ENCODE data around the gene TSPAN9. TPM values are rescaled to one million over a fixed set of nuclear protein-coding genes. Genes with fewer than 3 reads are reported as not detected.

Gene TSPAN9
- total and polyA plus RNA-seq, 2 of the 4 experiments (the other 2 are of a cell fraction), result 17.7 to 39.1 TPM

GRCh38 chr12:3150308-3150670 is 73.1 kb downstream of the TSPAN9 start:
- Histone ChIP-seq H2BK120ac (ENCODE audit: low read depth, low read length) (no peak overlapping the region), H3K79me1 (ENCODE audit: low read depth in 1 of 2, low read length in 2 of 2) (peaks cover 0 to 15% of the 10 kb centered on the region in 2 experiments; a peak in 2 of 4 replicates), H2AK5ac (ENCODE audit: low read depth, low read length) (peak overlapping the region; percentile 14; the same call in 1 of the 2 replicates), H4K20me1 (ENCODE audit: insufficient read depth, low read length) (peaks cover 27% of the 10 kb centered on the region), H2BK15ac (ENCODE audit: low read depth, low read length) (no peak overlapping the region), H3K14ac (replicated peaks; ENCODE audit: low read depth, low read length) (no peak overlapping the region), H3K36me3 (ENCODE audit: control insufficient read depth, insufficient read depth, low read length) (no peaks in the 10 kb centered on the region), H4K8ac (ENCODE audit: low read depth in 2 of 2, low read length in 2 of 2) (no peak overlapping the region), H2AFZ (replicated peaks; ENCODE audit: low read length, poor library complexity) (no peak overlapping the region), H3K9ac (ENCODE audit: low read depth, low read length) (no peak overlapping the region), H3K4me2 (ENCODE audit: low read depth, low read length) (no peak overlapping the region), H4K5ac (ENCODE audit: low read depth, low read length) (no peak overlapping the region), H3K4me3 (ENCODE audit: insufficient read depth, low read depth, low read length) (no peak overlapping the region), H4K91ac (ENCODE audit: insufficient read depth, low read depth, low read length) (no peak overlapping the region), H2BK20ac (ENCODE audit: low read depth, low read length) (no peak overlapping the region), H3K9me3 (ENCODE audit: control insufficient read depth, insufficient read depth, low read length) (no peaks in the 10 kb centered on the region), H3K56ac (ENCODE audit: extremely low read depth, insufficient read depth, low read length) (no peak overlapping the region), H2AK9ac (replicated peaks; ENCODE audit: low read depth, low read length, poor library complexity) (no peak overlapping the region), H3K4me1 (ENCODE audit: control insufficient read depth, insufficient read depth, low read length) (peaks cover 17% of the 10 kb centered on the region), H3K4ac (ENCODE audit: low read depth, low read length) (no peak overlapping the region), H3K27ac (ENCODE audit: insufficient read depth, low read length) (no peak overlapping the region), H3K9me1 (ENCODE audit: insufficient read depth, low read length) (no peaks in the 10 kb centered on the region; the same call in 1 of the 2 replicates), H2BK5ac (ENCODE audit: low read depth, low read length, poor library complexity, severe bottlenecking) (no peak overlapping the region), H3K23ac (ENCODE audit: low read depth, low read length) (no peak overlapping the region), H3K18ac (ENCODE audit: low read depth, low read length) (no peak overlapping the region), H3K27me3 (ENCODE audit: control insufficient read depth, insufficient read depth, low read length) (no peaks in the 10 kb centered on the region)
- CTCF ChIA-PET, result interaction anchor here (1.6 kb wide), 1 partner anchor 125 kb away, joined by 3 read pairs; no protein-coding TSS in a partner anchor
- dilution Hi-C loops (cut with HindIII; ENCODE audit: low sequenced_read_pairs, unreplicated experiment), result no loop called here
- in situ Hi-C loops (cut with MboI; ENCODE audit: low sequenced_read_pairs), result no loop called here
- TF ChIP-seq SMC3 (IDR thresholded peaks at IDR 0.05; ENCODE audit: low read depth, low read length) (no peak), MAZ (IDR thresholded peaks at IDR 0.05; ENCODE audit: borderline replicate concordance, low read depth, low read length) (no peak), RFX5 (IDR thresholded peaks at IDR 0.05; ENCODE audit: low read depth, low read length) (no peak), MAFK (IDR thresholded peaks at IDR 0.05; ENCODE audit: low read depth, low read length) (no peak), BHLHE40 (IDR thresholded peaks at IDR 0.05; ENCODE audit: low read depth, low read length) (no peak), FOS (IDR thresholded peaks at IDR 0.05; ENCODE audit: low read depth, low read length) (no peak), POLR2A (IDR thresholded peaks at IDR 0.05; ENCODE audit: low read depth, low read length) (no peak)
- ATAC-seq (ENCODE audit: low read depth) (no peak), DNase-seq (no peak)
- 84% methylated on average over 3 of the region's 5 CpGs; no CpG with 5 or more reads in 1 of the 2 experiments for WGBS, 2 experiments (ENCODE audit: extremely low coverage in 2 of 2, insufficient read length in 1 of 2)
- intact Hi-C loops (cut with micrococcal nuclease), result loop anchor here (5.0 kb wide), 1 partner anchor 52 kb away; no protein-coding TSS in a partner anchor
- BruUV-seq (replicated peaks), result no TSS peak
- POLR2A ChIA-PET (ENCODE audit: unreplicated experiment), result no interaction called here
